HG02852 (cell line): ENCODE measurements around the gene SPPL2C.
"Not testable (repeated sequence)": the region's sequence is repeated elsewhere in the genome, so short reads cannot be mapped to it uniquely, and the experiment has no call there.

Experiments used
- ATAC-seq: cut with Tn5 transposase; IDR thresholded peaks from one replicate; pipeline ENCODE4 v1.9.1; 2021; ENCODE audit warnings: mild to moderate bottlenecking, moderate library complexity; ENCODE audit not compliant: unreplicated experiment

The SPPL2C gene

GRCh38 chr17:45848868-45849535 is 4.3 kb downstream of the SPPL2C start:
- no peak for ATAC-seq

DNA sequence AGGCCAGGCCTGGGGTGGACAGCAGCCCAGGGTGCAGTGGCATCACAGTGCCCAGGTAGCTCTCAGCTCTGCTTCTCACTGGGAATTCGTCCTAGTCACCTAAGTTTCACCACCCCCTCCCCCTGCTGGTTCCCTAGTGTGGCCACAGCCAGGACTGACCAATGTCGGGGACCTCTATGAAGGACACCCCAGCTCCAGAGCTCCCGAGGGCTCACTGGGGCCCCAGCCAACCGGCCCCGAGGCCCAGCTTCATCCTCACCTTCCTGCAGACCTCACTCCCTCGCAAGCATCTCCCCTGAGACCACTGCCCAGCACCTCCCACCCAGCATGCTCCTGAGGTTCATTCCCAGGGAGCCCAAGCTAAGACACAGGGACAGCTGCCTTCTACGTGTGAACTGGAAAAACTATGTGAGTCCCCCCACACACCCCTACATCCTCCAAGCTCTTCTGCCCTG is 4.9 kb downstream of the SPPL2C start:
- ATAC-seq, result no peak

DNA sequence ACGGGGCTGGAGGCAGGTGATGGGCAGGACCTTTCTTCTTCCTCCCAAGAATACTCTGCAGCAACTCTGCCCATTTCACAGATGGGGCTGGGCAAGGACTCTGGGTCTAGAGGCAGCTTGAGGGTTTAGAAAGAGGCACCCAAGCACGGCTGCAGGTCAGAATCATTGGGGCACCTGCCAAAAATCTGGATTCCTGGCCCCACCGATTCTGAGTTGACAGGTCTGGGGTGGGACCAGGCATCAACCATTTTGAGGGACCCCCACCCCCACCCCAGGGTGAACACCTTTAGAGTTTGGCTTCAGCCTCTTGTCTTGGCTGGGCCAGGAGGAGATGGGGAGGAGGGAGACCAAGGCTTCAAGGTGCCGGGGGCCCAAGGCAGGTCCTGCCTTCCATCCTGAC is 5.3 kb downstream of the SPPL2C start:
- ATAC-seq, result no peak

GRCh38 chr17:45850468-45850867 is 5.8 kb downstream of the SPPL2C start:
- ATAC-seq, result no peak

DNA sequence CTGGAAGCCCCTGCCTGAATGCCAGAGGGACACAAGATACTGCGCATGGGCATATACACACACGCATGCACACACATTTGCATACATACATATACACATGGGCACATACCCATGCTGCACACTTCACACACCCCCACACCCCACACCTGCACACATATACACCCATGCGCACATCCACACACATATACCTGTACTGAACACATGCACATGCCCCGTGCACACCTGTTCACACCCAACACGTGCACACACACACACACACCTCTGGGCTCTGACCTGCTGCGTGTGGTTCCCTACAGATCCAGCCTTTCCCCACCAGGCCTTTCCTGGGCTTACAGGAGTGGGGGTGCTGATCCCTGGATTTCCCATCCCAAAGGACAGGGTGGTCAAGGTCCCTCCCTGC is 6.3 kb downstream of the SPPL2C start:
- ATAC-seq, result no peak

DNA sequence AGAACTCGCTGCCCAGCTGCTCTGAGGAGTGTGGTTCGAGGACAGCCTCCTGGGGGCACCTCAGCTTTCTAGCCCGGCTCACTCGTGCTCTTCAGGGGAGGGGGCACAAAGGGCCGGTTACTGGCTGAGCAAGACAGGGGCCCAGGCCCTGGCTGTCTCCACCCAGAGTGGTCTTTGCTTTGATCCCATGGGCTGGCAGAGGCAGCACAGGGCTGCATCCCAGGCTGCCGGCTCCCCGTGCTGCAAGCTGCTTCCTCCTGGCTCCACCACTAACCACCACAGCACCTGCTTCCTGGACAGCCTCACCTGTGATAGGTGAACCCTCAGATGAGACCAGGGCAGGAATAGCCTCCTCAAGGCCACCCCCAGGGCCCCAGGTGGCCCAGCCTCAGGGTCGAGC is 6.8 kb downstream of the SPPL2C start:
- no peak for ATAC-seq

GRCh38 chr17:45851873-45852272 is 7.2 kb downstream of the SPPL2C start:
- ATAC-seq, result no peak

DNA sequence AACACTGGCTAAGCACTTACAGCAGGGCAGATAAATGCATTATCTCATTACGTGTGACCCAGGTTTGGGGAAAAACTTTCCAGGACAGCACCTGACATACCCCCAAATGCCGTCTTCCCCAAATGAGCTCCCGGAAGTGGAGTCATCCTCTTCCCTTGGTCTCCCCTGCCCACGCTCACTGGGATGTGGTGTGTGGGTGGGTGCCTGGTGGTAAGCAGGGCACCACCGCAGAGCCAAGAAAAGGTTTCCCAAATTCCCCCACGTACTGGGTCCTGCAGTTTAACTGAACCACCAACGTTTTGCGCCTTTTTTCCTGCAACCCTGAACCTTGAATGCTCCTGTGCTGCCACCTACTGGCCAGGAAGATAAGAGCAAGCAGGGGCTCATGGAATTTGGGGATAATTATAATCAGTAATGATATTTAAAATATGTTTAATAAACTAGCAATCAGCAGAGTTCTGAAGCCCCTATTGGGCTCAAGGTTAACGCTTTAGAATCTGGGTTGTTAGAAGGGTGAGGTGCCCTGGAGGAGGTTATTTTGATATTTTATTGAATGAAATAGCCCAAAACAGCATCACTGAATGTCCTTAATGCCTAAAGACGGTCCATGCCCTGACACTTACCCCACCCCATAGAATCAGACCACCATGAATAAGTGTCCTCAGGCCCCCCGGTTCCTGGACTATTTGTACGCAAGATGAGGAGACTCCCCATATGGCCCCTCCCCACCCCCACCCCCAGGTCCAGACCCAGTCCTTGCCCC is 8.0 kb downstream of the SPPL2C start:
- ATAC-seq, result no peak

DNA sequence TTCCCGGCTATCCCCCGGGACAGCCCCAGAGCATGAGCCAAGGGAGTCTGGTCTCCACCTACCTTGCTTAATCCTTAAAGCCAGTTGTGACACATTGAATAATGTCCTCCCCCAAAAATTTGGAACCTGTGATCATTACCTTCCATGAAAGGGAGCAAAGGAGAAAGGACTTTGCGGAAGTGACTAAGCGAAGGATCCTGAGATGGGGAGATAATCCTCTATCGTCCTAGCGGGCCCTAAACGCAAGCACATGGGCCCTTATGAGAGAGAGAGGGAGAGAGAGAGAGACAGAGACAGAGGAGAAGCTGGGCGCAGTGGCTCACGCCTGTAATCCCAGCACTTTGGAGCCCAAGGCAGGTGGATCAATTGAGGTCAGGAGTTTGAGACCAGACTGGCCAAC is 9.5 kb downstream of the SPPL2C start:
- no peak for ATAC-seq

DNA sequence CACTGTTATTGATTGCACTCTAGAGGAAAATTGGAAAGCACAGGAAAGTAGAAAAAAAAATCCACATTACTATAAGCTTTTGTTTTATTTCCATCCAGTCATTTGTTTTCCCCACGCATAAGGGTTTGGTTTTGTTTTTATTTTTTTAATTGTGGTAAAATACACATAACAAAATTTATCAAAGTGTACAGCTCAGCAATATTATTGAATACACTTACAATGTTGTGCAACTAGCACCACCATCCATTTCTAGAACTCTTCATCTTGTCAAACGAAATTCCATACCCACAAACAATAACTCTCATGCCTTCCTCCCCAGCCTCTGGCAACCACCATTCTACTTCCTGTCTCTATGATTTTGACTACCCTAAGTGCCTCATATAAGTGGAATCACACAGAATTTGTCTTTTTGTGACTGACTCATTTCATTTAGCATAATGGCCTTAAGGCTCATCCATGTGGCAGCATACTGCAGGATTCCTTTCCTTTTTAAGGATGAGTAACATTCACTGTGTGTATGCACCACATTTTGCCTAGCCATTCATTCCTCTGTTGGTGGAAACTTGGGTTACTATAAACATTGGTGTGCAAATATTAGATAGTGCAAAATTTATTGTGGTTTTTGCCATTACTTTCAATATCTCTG is 11.1 kb downstream of the SPPL2C start:
- no peak for ATAC-seq

DNA sequence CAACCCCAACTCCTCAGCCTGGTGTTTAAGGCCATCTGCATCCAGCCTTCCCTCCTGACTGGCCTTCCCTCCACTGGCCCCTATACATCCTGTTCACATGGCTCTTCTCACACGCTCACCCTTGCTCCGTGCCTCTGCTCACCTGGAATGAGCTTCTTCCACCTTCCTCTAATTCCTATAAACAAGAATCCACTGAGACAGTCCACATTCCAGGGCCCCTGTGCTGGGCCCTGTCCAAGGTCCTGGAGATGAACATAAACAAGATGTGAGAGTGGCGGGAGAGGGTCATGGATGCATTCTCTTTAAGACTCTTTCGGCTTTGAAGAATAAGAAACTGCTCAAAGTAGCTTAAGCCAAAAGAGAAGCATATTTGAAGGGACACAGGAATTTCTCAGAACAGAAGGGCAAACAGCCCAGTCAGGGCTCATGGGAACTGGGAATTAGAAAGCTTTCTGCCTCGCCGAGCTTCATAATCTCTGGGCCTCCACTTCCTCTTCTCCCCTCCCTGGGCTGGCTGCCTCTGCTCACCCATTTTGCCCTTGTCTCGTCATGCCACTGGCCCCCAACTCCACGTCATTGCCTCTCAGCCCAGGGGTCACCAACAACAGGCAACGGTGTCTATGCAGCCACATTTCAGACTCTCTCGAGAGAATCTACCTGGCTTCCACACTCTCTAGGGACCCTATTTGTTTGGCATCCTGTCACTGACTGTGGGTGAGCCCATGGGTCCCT is 13.5 kb downstream of the SPPL2C start:
- no peak for ATAC-seq

GRCh38 chr17:45861165-45861564 is 16.5 kb downstream of the SPPL2C start:
- no peak for ATAC-seq

- not testable (repeated sequence) for ATAC-seq
Measured at GRCh38 chr17:45862127-45862526, 17.4 kb downstream of the SPPL2C start.

- no peak for ATAC-seq
Measured at GRCh38 chr17:45863857-45864654, 19.4 kb downstream of the SPPL2C start.

DNA sequence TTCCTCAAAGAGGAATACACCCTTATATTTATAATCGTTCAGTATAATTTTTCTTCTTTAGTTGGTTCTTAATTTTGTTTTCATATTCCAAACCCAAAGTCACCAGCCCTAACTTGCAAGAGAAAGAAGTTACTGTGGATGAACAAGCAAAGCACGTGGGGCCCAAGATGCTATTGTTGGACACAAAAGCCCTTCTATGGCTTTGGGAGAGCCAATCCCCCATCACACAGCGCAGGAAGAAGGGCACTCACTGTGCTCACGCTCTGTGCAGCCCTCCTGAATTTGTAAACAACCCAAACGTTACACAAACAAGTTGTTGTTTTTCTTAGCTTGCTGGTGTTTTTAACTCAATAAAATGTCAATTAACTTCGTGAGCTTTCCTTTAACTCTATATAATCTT is 22.5 kb downstream of the SPPL2C start:
- ATAC-seq, result no peak

DNA sequence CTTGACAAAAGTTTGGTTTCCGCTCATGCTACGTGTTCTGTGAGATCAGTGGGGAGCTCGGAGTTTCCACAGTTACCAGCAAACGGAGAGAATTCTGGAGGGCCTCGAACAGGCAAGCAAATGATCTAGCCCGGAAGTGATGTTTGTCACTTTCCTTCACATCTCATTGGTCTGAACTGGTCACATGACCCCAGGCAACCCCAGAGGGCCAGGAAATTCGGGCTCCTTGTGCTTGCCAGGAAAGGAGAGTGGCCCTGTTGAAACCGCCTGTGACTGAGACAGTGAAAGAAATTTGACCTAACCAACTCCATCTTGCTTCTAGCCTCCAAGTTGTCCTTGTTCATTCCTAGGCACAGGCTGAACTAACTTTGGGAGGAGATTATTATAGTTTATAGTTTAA is 23.0 kb downstream of the SPPL2C start:
- ATAC-seq, result no peak

DNA sequence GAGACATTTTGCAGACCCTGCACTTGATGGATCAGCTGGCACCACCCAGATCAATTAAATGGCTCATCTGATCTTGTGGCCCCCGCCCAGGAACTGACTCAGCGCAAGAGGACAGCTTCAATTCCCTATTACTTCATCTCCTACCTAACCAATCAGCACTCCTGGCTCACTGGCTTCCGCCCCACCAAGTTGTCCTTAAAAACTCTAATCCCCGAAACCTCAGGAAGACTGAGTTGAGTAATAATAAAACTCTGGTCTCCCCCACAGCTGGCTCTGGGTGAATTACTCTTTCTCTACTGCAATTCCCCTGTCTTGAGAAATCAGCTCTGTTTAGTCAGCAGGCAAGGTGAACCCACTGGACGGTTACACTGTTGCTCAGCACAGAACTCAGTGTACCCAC is 23.6 kb downstream of the SPPL2C start:
- ATAC-seq, result no peak

- ATAC-seq, result no peak
Measured at GRCh38 chr17:45869676-45870341, 25.1 kb downstream of the SPPL2C start.

GRCh38 chr17:45870342-45870974 is 25.8 kb downstream of the SPPL2C start:
- no peak for ATAC-seq

- no peak for ATAC-seq
Measured at GRCh38 chr17:45871718-45872117, 27.0 kb downstream of the SPPL2C start.
